GM20000 (cell line): Measurements from ENCODE around the gene DES.

ENCODE experiments used
- DNase-seq: peaks from one replicate; pipeline ENCODE4 v3.0.0; 2012; ENCODE audit warnings: low spot score
- CTCF ChIP-seq: IDR thresholded peaks from 2 replicates; pipeline ENCODE4 v1.5.1; 2012; ENCODE audit warnings: mild to moderate bottlenecking, control low read depth; ENCODE audit errors: extremely low read depth, missing control alignments

DES gene

GRCh38 chr2:219418155-219419011, at the start of gene DES:
Gene DES, plus strand, starts transcription at chr2:219418377. Its CDS starts 86 bp downstream, at chr2:219418463.
- TF ChIP-seq CTCF, result no peak
- DNase-seq, result no peak

GRCh38 chr2:219368690-219369191, 49.4 kb upstream of the DES start:
- DNase-seq, result no peak
- no peak for TF ChIP-seq CTCF

- no peak for DNase-seq
- no peak for TF ChIP-seq CTCF
These were observed 48.7 kb upstream of the DES start for GRCh38 chr2:219369447-219369861.

GRCh38 chr2:219378163-219378851, 39.9 kb upstream of the DES start:
- TF ChIP-seq CTCF, result no peak
- no peak for DNase-seq

GRCh38 chr2:219380926-219381325, 37.3 kb upstream of the DES start:
- TF ChIP-seq CTCF, result no peak

GRCh38 chr2:219381448-219381847, 36.7 kb upstream of the DES start:
- TF ChIP-seq CTCF, result no peak
- DNase-seq, result no peak

More at GRCh38 chr2:219380926-219381325, 37.3 kb upstream of the DES start:
- DNase-seq, result no peak

- no peak for TF ChIP-seq CTCF
- DNase-seq, result no peak
These were observed 34.0 kb upstream of the DES start for GRCh38 chr2:219384083-219384713.
